ENCODE measurements around the gene BRME1. TPM values are rescaled to one million over a fixed set of nuclear protein-coding genes. Genes with fewer than 3 reads are reported as not detected.

The BRME1 gene
- total RNA-seq, 6 donors from 2014 or later = 0.46 to 4.4 (median 2.1) TPM

- no peak for ATAC-seq (ENCODE audit: low FRiP score in 2 of 2)
- WGBS, 2 donors = 0% methylated on average over 3 to 6 of the region's 6 CpGs
- peaks cover 0 to 32% (median 20%) of the 10 kb centered on the region in 4 donors for H3K36me3 ChIP-seq
- no peaks in the 10 kb centered on the region for H3K9me3 ChIP-seq
- no peak for DNase-seq
- H3K4me3 ChIP-seq = peak overlapping the region; percentile 71 to 97 (median 90)
- H3K4me1 ChIP-seq = peaks cover 57 to 86% (median 72%) of the 10 kb centered on the region in 4 donors
- TF ChIP-seq CTCF (IDR thresholded peaks at IDR 0.05) (no peak), POLR2A (IDR thresholded peaks at IDR 0.05) (no peak), EP300 (IDR thresholded peaks at IDR 0.05) (peak in 1 of 4 donors; percentile 17), POLR2AphosphoS5 (IDR thresholded peaks at IDR 0.05) (peak; percentile 43 to 58)
- H3K27ac ChIP-seq = peak overlapping the region; percentile 99 to 100 (median 100)
- H3K27me3 ChIP-seq = no peaks in the 10 kb centered on the region
These were observed 66.0 kb downstream of the BRME1 start for GRCh38 chr19:13839938-13840304.

GRCh38 chr19:13839130-13839937 lies 66.6 kb downstream of the BRME1 start:
- peaks cover 0 to 38% (median 26%) of the 10 kb centered on the region in 4 donors for H3K36me3 ChIP-seq
- peak overlapping the region; percentile 71 to 97 (median 90) for H3K4me3 ChIP-seq
- ATAC-seq (ENCODE audit: low FRiP score in 2 of 2) (peak; percentile 27 to 76), DNase-seq (peak; percentile 96 to 97)
- peaks cover 58 to 86% (median 74%) of the 10 kb centered on the region in 4 donors for H3K4me1 ChIP-seq
- 1 to 3% methylated on average over 8 to 17 of the region's 36 CpGs for WGBS, 2 donors
- TF ChIP-seq EP300 (IDR thresholded peaks at IDR 0.05) (peak; percentile 58 to 98 (median 80)), POLR2A (IDR thresholded peaks at IDR 0.05) (peak in 2 of 4 donors; percentile 83 to 87), CTCF (IDR thresholded peaks at IDR 0.05) (peak in 3 of 6 experiments; percentile 9 to 30 (median 26)), POLR2AphosphoS5 (IDR thresholded peaks at IDR 0.05) (peak; percentile 98 to 99)
- H3K27me3 ChIP-seq = no peaks in the 10 kb centered on the region
- H3K9me3 ChIP-seq = no peaks in the 10 kb centered on the region
- peak overlapping the region; percentile 99 to 100 (median 100) for H3K27ac ChIP-seq

- DNase-seq = no peak
- WGBS, 2 donors = 24 to 44% methylated on average over 17 to 18 of the region's 18 CpGs
- H3K36me3 ChIP-seq = peaks cover 0 to 44% (median 32%) of the 10 kb centered on the region in 4 donors
- no peak for ATAC-seq (ENCODE audit: low FRiP score in 2 of 2)
- TF ChIP-seq POLR2A (IDR thresholded peaks at IDR 0.05) = peak in 1 of 4 donors; percentile 60
- no peak for TF ChIP-seq CTCF (IDR thresholded peaks at IDR 0.05)
- no peaks in the 10 kb centered on the region for H3K9me3 ChIP-seq
- peak overlapping the region; percentile 99 to 100 (median 100) for H3K27ac ChIP-seq
- H3K27me3 ChIP-seq = no peaks in the 10 kb centered on the region
- H3K4me1 ChIP-seq = peaks cover 58 to 86% (median 74%) of the 10 kb centered on the region in 4 donors
- H3K4me3 ChIP-seq = peak overlapping the region; percentile 9 to 97 (median 90)
These were observed 67.3 kb downstream of the BRME1 start for GRCh38 chr19:13838435-13839129.

GRCh38 chr19:13835791-13836723 lies 69.9 kb downstream of the BRME1 start:
- Histone ChIP-seq H3K4me3 (peak overlapping the region in 3 of 4 donors; percentile 8 to 96 (median 11)), H3K27me3 (no peaks in the 10 kb centered on the region), H3K9me3 (no peaks in the 10 kb centered on the region), H3K27ac (peak overlapping the region; percentile 99 to 100 (median 100)), H3K4me1 (peaks cover 63 to 88% (median 77%) of the 10 kb centered on the region in 4 donors), H3K36me3 (peaks cover 0 to 62% (median 35%) of the 10 kb centered on the region in 4 donors)
- WGBS, 2 donors = 35 to 36% methylated on average over 11 to 17 of the region's 21 CpGs
- ATAC-seq (ENCODE audit: low FRiP score in 2 of 2) = no peak
- DNase-seq = peak; percentile 85 to 87
- peak; percentile 59 to 68 for TF ChIP-seq POLR2AphosphoS5 (IDR thresholded peaks at IDR 0.05)
- TF ChIP-seq POLR2A (IDR thresholded peaks at IDR 0.05) = peak in 1 of 4 donors; percentile 8
- peak in 1 of 4 donors; percentile 43 for TF ChIP-seq EP300 (IDR thresholded peaks at IDR 0.05)
- TF ChIP-seq CTCF (IDR thresholded peaks at IDR 0.05) = no peak

Measured in upper lobe of left lung (tissue), 6 donors.